ENCODE results near the gene UNKL. TPM values are rescaled to one million over a fixed set of nuclear protein-coding genes. Genes with fewer than 3 reads are reported as not detected.

The UNKL gene
- total RNA-seq, 1 donor from 2014 or later: 43.6 TPM

GRCh38 chr16:1401758-1402154 lies 12.7 kb downstream of the UNKL start:
- no peak for DNase-seq (ENCODE audit: low spot score in 2 of 2, unreplicated experiment in 2 of 2)
- H3K27ac Mint-ChIP-seq: no peak overlapping the region
- no peaks in the 10 kb centered on the region for H3K9me3 Mint-ChIP-seq
- no peak for TF ChIP-seq CTCF (IDR thresholded peaks at IDR 0.05; ENCODE audit: unreplicated experiment)
- no peak overlapping the region for H3K4me3 Mint-ChIP-seq
- no peaks in the 10 kb centered on the region for H3K27me3 Mint-ChIP-seq (ENCODE audit: low read depth)
- H3K36me3 Mint-ChIP-seq: peaks cover 14% of the 10 kb centered on the region
- H3K4me1 Mint-ChIP-seq: no peaks in the 10 kb centered on the region

DNA sequence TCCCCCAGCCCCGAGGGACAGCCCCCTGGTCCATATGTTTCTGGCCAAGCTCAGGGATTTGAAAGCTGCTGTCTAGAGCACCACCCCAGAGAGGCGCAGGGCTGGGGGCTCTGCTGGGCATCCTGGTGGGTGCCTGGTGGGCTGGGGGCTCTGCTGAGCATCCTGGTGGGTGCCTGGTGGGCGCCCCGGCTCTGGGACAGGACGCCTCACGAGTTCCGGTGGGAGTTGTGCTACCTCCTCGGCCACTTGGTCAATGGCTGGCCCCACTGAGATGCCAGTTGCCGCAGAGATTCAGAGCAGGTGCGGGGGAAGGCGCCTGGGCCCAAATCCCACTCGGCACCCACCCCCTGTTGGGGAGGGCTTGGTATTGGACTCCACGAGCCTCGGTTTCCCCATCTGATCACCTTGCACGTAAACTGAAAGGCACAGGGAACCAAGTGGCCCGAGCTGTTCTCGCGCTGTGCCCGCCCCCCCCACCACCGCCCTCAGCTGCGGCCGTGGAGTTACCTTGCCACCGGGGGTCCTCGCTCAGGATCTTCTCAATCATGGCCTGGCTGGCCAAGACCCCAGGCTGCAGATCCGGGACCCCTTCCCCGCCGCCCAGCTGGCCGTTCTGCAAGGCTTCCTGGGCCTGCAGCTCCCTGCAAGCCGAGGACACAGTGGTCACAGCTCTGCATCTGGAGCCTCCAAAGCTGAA lies 13.3 kb downstream of the UNKL start:
- no peaks in the 10 kb centered on the region for H3K4me1 Mint-ChIP-seq
- no peak for TF ChIP-seq CTCF (IDR thresholded peaks at IDR 0.05; ENCODE audit: unreplicated experiment)
- no peaks in the 10 kb centered on the region for H3K9me3 Mint-ChIP-seq
- no peak for DNase-seq (ENCODE audit: low spot score in 2 of 2, unreplicated experiment in 2 of 2)
- peaks cover 15% of the 10 kb centered on the region for H3K36me3 Mint-ChIP-seq
- no peak overlapping the region for H3K27ac Mint-ChIP-seq
- no peaks in the 10 kb centered on the region for H3K27me3 Mint-ChIP-seq (ENCODE audit: low read depth)
- no peak overlapping the region for H3K4me3 Mint-ChIP-seq

- no peaks in the 10 kb centered on the region for H3K4me1 Mint-ChIP-seq
- TF ChIP-seq CTCF (IDR thresholded peaks at IDR 0.05; ENCODE audit: unreplicated experiment): no peak
- no peak overlapping the region for H3K27ac Mint-ChIP-seq
- peaks cover 15% of the 10 kb centered on the region for H3K36me3 Mint-ChIP-seq
- no peak overlapping the region for H3K4me3 Mint-ChIP-seq
- no peaks in the 10 kb centered on the region for H3K9me3 Mint-ChIP-seq
- H3K27me3 Mint-ChIP-seq (ENCODE audit: low read depth): no peaks in the 10 kb centered on the region
- DNase-seq (ENCODE audit: low spot score in 2 of 2, unreplicated experiment in 2 of 2): no peak
Observed at GRCh38 chr16:1398826-1399581, 15.5 kb downstream of the UNKL start.

- peaks cover 15% of the 10 kb centered on the region for H3K36me3 Mint-ChIP-seq
- no peaks in the 10 kb centered on the region for H3K27me3 Mint-ChIP-seq (ENCODE audit: low read depth)
- TF ChIP-seq CTCF (IDR thresholded peaks at IDR 0.05; ENCODE audit: unreplicated experiment): no peak
- H3K4me1 Mint-ChIP-seq: no peaks in the 10 kb centered on the region
- no peak overlapping the region for H3K4me3 Mint-ChIP-seq
- H3K9me3 Mint-ChIP-seq: no peaks in the 10 kb centered on the region
- no peak for DNase-seq (ENCODE audit: low spot score in 2 of 2, unreplicated experiment in 2 of 2)
- H3K27ac Mint-ChIP-seq: no peak overlapping the region
Observed at GRCh38 chr16:1398351-1398750, 16.2 kb downstream of the UNKL start.

DNA sequence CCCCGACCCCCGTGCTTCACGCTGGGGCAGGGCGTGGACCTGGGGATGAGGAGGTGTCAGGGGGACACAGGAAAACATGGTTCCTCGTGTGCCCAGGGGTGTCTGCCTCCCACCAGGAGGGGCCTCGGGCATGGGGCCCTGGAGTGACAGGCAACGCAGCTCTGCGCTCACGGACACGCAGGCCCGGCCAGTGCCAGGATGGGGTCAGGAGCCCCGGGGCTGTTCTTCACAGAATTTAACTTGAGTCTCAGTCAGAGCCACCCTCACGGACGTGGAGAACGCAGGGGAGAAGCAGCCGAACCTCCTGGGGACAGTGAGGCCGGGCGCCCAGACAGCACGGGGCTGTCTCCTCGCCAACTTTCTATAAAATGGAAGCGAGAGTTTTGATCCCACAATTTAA lies 16.7 kb downstream of the UNKL start:
- no peaks in the 10 kb centered on the region for H3K9me3 Mint-ChIP-seq
- no peak overlapping the region for H3K27ac Mint-ChIP-seq
- TF ChIP-seq CTCF (IDR thresholded peaks at IDR 0.05; ENCODE audit: unreplicated experiment): no peak
- peaks cover 18% of the 10 kb centered on the region for H3K36me3 Mint-ChIP-seq
- H3K4me3 Mint-ChIP-seq: no peak overlapping the region
- H3K27me3 Mint-ChIP-seq (ENCODE audit: low read depth): no peaks in the 10 kb centered on the region
- H3K4me1 Mint-ChIP-seq: no peaks in the 10 kb centered on the region
- no peak for DNase-seq (ENCODE audit: low spot score in 2 of 2, unreplicated experiment in 2 of 2)
